ENCODE measurements around the gene NPAS3.

GRCh38 chr14:33524244-33524643 is 585.6 kb downstream of the NPAS3 start:
- TF ChIP-seq CTCF (IDR thresholded peaks at IDR 0.05; ENCODE audit: low read length) (no peak), EZH2 (optimal IDR thresholded peaks at IDR 0.05; ENCODE audit: low read depth, low read length) (no peak), EZH2phosphoT487 (IDR thresholded peaks at IDR 0.05; ENCODE audit: low read length) (no peak)
